HepG2 (cell line): ENCODE results near the gene CH25H. TPM values are rescaled to one million over a fixed set of nuclear protein-coding genes. Genes with fewer than 3 reads are reported as not detected.

Source experiments
- CCAR2 ChIP-seq: fragments of 200-400 bp; formaldehyde crosslinking; optimal IDR thresholded peaks from 2 replicates; pipeline ENCODE3; 2018; ENCODE audit warnings: low read depth, mild to moderate bottlenecking, low read length, moderate library complexity
- CEBPB ChIP-seq: IDR thresholded peaks from 2 replicates; pipeline ENCODE4 v1.6.1; 2011; ENCODE audit warnings: low read depth, low read length, improper control_type of control experiment, borderline replicate concordance
- EED ChIP-seq: sonication (generic); formaldehyde crosslinking; IDR thresholded peaks from 2 replicates; pipeline ENCODE4 v1.5.0; 2020; ENCODE audit warnings: mild to moderate bottlenecking, missing genetic modification reagents
- ELF1 ChIP-seq: sonication (generic); formaldehyde crosslinking; IDR thresholded peaks from 2 replicates; pipeline ENCODE4 v1.4.0; 2020; ENCODE audit warnings: missing genetic modification reagents
- ISL2 ChIP-seq: sonication (generic); formaldehyde crosslinking; IDR thresholded peaks from 2 replicates; pipeline ENCODE4 v1.5.0; 2020; ENCODE audit warnings: missing genetic modification reagents
- KDM2A ChIP-seq: sonication (generic); formaldehyde crosslinking; IDR thresholded peaks from 2 replicates; pipeline ENCODE4 v1.4.0; 2020; ENCODE audit warnings: low read depth, missing genetic modification reagents, borderline replicate concordance
- MXI1 ChIP-seq: IDR thresholded peaks from 3 replicates; pipeline ENCODE4 v1.6.1; 2012; ENCODE audit warnings: low read depth, low read length, inconsistent platforms, borderline replicate concordance
- NFATC3 ChIP-seq: sonication (generic); formaldehyde crosslinking; IDR thresholded peaks from 2 replicates; pipeline ENCODE4 v1.5.1; 2020; ENCODE audit warnings: mild to moderate bottlenecking, missing genetic modification reagents
- NONO ChIP-seq, 2 experiments: fragments of 450-650 bp in 1 of 2; sonication (generic) in 1 of 2; formaldehyde crosslinking in 1 of 2; IDR thresholded peaks in 1 of 2; conservative IDR thresholded peaks in 1 of 2; 2 replicates each; pipeline versions ENCODE4 v1.6.1 to v1.8.0; 2017 to 2022; ENCODE audit warnings: mild to moderate bottlenecking in 1 of 2, missing genetic modification reagents in 1 of 2, moderate library complexity in 1 of 2
- POLR2A ChIP-seq, 2 experiments: IDR thresholded peaks; 2 replicates each; pipeline ENCODE4 v1.6.1; 2011; ENCODE audit warnings: low read depth in 2 of 2, low read length in 2 of 2, mild to moderate bottlenecking in 1 of 2, moderate library complexity in 1 of 2; ENCODE audit not compliant: insufficient read depth in 1 of 2
- SMYD3 ChIP-seq: sonication (generic); formaldehyde crosslinking; IDR thresholded peaks from 2 replicates; pipeline ENCODE4 v1.8.1; 2023; ENCODE audit warnings: mild to moderate bottlenecking, missing genetic modification reagents
- SRF ChIP-seq: IDR thresholded peaks from 2 replicates; pipeline ENCODE4 v1.6.1; 2011; ENCODE audit warnings: mild to moderate bottlenecking, low read depth, low read length, moderate library complexity
- ZKSCAN5 ChIP-seq: sonication (generic); formaldehyde crosslinking; IDR thresholded peaks from 2 replicates; pipeline ENCODE4 v1.5.1; 2020; ENCODE audit warnings: mild to moderate bottlenecking, missing genetic modification reagents
- ZNF142 ChIP-seq: sonication (generic); formaldehyde crosslinking; IDR thresholded peaks from 2 replicates; pipeline ENCODE4 v1.4.0; 2020; ENCODE audit warnings: missing genetic modification reagents
- ZNF660 ChIP-seq: sonication (generic); formaldehyde crosslinking; IDR thresholded peaks from 2 replicates; pipeline ENCODE4 v1.5.1; 2020; ENCODE audit warnings: mild to moderate bottlenecking, low read depth, missing genetic modification reagents, borderline replicate concordance
- ZNF672 ChIP-seq: sonication (generic); formaldehyde crosslinking; IDR thresholded peaks from 2 replicates; pipeline ENCODE4 v1.8.1; 2022; ENCODE audit warnings: missing genetic modification reagents
- ZSCAN9 ChIP-seq: IDR thresholded peaks from 2 replicates; pipeline ENCODE4 v1.6.1; 2016; ENCODE audit warnings: borderline replicate concordance
- polyA plus RNA-seq, 8 experiments: library from polyadenylated mRNA; depleted of rRNA in 3 of 8; stranded (reverse) in 7 of 8; unstranded in 1 of 8; fragments of >200 nt; fragmentation: Illumina TruSeq in 4 of 8; extraction: Trizol in 4 of 8; gene quantifications; 2 replicates each; pipeline versions ENCODE4 v1.2.1 to v1.2.3, GENCODE V29; 2011 to 2016; ENCODE audit warnings: low read depth in 4 of 8, missing spikeins in 1 of 8, mixed read lengths in 1 of 8; ENCODE audit not compliant: insufficient read depth in 1 of 8
- total RNA-seq, 5 experiments: library from RNA; depleted of rRNA; stranded (reverse); fragments of >200 nt; fragmentation: Illumina TruSeq; extraction: Trizol; gene quantifications; 2 replicates each; pipeline ENCODE4 v1.2.3, GENCODE V29; 2016; ENCODE audit warnings: low read depth in 1 of 5
- TF ChIP-seq, protein P1 (sequence below): sonication (generic); formaldehyde crosslinking; IDR thresholded peaks from 2 replicates; pipeline ENCODE4 v1.5.0; 2020; ENCODE audit warnings: missing genetic modification reagents
- TF ChIP-seq, protein P2 (sequence below): IDR thresholded peaks from 2 replicates; pipeline ENCODE4 v1.6.1; 2016; ENCODE audit warnings: missing compliant biosample characterization, missing genetic modification reagents, borderline replicate concordance
- TF ChIP-seq, protein P3 (sequence below): IDR thresholded peaks from 2 replicates; pipeline ENCODE4 v1.6.1; 2016; ENCODE audit warnings: missing biosample characterization, missing genetic modification reagents, low read depth

Gene CH25H
- total and polyA plus RNA-seq, 2 of the 13 experiments (the other 11 are each of a cell fraction or from before 2014, with no cell fraction given): not detected

DNA sequence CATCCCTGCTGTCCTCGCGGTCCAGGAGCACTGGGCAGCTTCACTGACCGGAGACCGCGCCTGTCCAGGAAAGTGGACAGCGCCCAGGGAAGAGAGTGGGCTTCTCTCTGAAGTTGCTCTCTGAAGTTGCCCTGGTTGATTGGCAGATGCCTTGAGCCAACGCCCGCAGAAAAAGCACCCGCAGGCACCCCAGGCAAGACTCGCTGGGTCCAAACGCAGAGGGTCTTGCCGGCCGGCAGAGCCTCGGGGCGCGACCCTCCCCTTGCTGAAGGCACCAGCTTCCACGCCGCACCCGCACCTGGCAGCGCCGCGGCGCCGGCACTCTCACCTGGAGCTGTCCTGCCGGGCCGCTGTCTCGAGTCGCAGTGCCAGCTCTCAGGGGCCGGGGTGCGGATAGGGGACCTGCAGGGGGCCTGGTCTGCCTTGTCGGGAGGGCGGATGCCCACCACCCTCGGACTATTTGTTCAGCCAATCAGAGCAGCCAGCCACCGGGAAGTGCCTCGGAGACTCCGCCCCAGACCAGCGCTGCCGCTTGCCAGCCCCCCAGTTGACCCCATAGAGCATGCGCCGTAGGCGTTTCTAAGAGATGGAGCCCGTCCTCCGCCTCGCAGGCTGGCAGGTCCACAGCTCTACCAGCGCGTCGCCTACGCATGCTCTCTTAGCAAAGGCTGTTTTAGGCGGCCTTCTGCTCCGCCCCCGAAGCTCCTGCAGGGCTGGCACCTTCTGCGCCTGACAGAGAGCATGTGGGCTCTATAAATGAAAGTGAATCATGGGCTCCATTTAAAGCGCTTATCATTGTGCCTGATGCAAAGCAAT, 44.5 kb upstream of the CH25H start, which contains the start of gene LIPA (continued):
- no peak for TF ChIP-seq ZSCAN9
- TF ChIP-seq EED (CRISPR knock-in tag): no peak
- no peak for TF ChIP-seq NONO (IDR thresholded peaks at IDR 0.05)
- TF ChIP-seq NONO (CRISPR knock-in tag; conservative IDR thresholded peaks at IDR 0.05): no peak
- peak; percentile 24; the same call in 1 of the 2 replicates for TF ChIP-seq ISL2 (CRISPR knock-in tag)
- peak; percentile 80 for TF ChIP-seq ELF1 (CRISPR knock-in tag)
- no peak for TF ChIP-seq SRF
- peak; percentile 62; the same call in 1 of the 2 replicates for TF ChIP-seq KDM2A
- TF ChIP-seq, protein P1, sequence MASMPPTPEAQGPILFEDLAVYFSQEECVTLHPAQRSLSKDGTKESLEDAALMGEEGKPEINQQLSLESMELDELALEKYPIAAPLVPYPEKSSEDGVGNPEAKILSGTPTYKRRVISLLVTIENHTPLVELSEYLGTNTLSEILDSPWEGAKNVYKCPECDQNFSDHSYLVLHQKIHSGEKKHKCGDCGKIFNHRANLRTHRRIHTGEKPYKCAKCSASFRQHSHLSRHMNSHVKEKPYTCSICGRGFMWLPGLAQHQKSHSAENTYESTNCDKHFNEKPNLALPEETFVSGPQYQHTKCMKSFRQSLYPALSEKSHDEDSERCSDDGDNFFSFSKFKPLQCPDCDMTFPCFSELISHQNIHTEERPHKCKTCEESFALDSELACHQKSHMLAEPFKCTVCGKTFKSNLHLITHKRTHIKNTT: no peak
- TF ChIP-seq SMYD3 (CRISPR knock-in tag): no peak
- TF ChIP-seq ZNF672: no peak
- TF ChIP-seq NFATC3 (CRISPR knock-in tag): peak; percentile 65; the same call in 1 of the 2 replicates
- no peak for TF ChIP-seq ZKSCAN5
- TF ChIP-seq, protein P2, sequence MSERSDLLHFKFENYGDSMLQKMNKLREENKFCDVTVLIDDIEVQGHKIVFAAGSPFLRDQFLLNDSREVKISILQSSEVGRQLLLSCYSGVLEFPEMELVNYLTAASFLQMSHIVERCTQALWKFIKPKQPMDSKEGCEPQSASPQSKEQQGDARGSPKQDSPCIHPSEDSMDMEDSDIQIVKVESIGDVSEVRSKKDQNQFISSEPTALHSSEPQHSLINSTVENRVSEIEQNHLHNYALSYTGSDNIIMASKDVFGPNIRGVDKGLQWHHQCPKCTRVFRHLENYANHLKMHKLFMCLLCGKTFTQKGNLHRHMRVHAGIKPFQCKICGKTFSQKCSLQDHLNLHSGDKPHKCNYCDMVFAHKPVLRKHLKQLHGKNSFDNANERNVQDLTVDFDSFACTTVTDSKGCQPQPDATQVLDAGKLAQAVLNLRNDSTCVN: no peak
- no peak for TF ChIP-seq CCAR2
- peak; percentile 80 to 89 for TF ChIP-seq POLR2A (IDR thresholded peaks at IDR 0.05; ENCODE audit: insufficient read depth in 1 of 2, low read depth in 2 of 2, low read length in 2 of 2)
- TF ChIP-seq MXI1: peak; percentile 16; the same call in 1 of the 3 replicates
- TF ChIP-seq ZNF142: no peak
- TF ChIP-seq ZNF660 (CRISPR knock-in tag): no peak
- TF ChIP-seq CEBPB: no peak
- TF ChIP-seq, protein P3, sequence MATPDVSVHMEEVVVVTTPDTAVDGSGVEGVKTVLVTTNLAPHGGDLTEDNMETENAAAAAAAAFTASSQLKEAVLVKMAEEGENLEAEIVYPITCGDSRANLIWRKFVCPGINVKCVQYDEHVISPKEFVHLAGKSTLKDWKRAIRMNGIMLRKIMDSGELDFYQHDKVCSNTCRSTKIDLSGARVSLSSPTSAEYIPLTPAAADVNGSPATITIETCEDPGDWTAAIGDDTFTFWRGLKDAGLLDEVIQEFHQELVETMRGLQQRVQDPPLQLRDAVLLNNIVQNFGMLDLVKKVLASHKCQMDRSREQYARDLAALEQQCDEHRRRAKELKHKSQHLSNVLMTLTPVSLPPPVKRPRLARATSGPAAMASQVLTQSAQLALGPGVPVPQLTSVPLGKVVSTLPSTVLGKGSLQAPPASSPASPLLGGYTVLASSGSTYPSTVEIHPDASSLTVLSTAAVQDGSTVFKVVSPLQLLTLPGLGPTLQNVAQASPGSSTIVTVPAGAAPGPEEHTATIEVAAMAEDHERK (CRISPR knock-in tag): no peak
